Mesodermal cell (in vitro differentiated cells): ENCODE data around the gene RAB8B.
"Not testable (repeated sequence)": the region's sequence is repeated elsewhere in the genome, so short reads cannot be mapped to it uniquely, and the experiment has no call there.

Source experiments
- H3K27ac ChIP-seq: 2 replicates; pipeline ENCODE4 v1.7.0; 2013; ENCODE audit warnings: mild to moderate bottlenecking, low read depth, low read length, moderate library complexity; ENCODE audit not compliant: severe bottlenecking
- H3K36me3 ChIP-seq: 2 replicates; pipeline ENCODE4 v1.7.1; 2013; ENCODE audit warnings: mild to moderate bottlenecking, low read length, moderate library complexity; ENCODE audit not compliant: control insufficient read depth, insufficient read depth
- H3K4me1 ChIP-seq: one replicate; pipeline ENCODE4 v1.7.1; 2013; ENCODE audit warnings: mild to moderate bottlenecking, low read length; ENCODE audit not compliant: insufficient read depth, control insufficient read depth, poor library complexity, severe bottlenecking
- H3K4me3 ChIP-seq: 2 replicates; pipeline ENCODE4 v1.7.0; 2013; ENCODE audit warnings: low read length, control low read depth, mild to moderate bottlenecking; ENCODE audit not compliant: insufficient read depth, poor library complexity, severe bottlenecking; ENCODE audit errors: extremely low read depth
- H3K9me3 ChIP-seq: 2 replicates; pipeline ENCODE4 v1.7.1; 2013; ENCODE audit warnings: mild to moderate bottlenecking, low read length, moderate library complexity; ENCODE audit not compliant: control insufficient read depth
- WGBS, 2 experiments: methylation state at CpG; one replicate each; pipeline ENCODE4 v1.1.5; 2013; ENCODE audit warnings: missing lambda C conversion rate in 2 of 2; ENCODE audit not compliant: insufficient coverage in 2 of 2; 5-methylcytosine and 5-hydroxymethylcytosine counted together

The RAB8B gene

DNA sequence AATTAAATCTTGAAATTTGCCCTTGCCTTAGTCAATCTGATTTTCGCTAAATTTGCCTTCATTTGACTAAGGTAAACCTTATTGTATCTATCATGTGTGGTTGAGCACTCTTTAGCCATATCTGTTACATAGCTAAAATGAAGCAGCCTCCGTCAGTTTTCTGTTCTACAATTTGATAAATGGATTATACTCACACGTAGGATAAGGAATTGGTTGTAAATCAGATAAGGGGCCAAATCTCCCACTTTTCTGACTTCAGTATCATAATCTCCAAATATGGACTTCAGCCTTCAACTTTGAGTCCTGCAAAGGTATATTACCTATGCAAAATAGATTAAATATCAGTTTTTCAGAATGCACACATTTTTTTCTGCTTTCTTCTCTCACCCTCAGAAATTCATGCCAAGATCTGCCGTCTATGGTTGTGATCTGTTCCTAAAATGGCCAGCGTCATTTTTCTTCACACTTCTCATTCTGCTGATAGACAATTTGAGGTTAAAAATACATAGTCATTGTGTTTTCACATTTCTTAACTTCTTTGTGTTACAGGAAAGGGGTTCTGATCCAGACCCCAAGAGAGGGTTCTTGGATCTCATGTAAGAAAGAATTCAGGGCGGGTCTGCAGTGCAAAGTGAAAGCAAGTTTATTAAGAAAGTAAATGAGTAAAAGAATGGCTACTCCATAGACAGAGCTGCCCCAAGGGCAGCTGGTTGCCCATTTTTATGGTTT, 36.9 kb downstream of the RAB8B start:
- Histone ChIP-seq H3K4me3 (no peak overlapping the region), H3K36me3 (no peaks in the 10 kb centered on the region), H3K27ac (no peak overlapping the region), H3K4me1 (no peaks in the 10 kb centered on the region), H3K9me3 (no peaks in the 10 kb centered on the region)
- WGBS, 2 experiments = 100% methylated on average over 1 to 2 of the region's 6 CpGs

- Histone ChIP-seq H3K4me1 (no peaks in the 10 kb centered on the region), H3K4me3 (no peak overlapping the region), H3K9me3 (no peaks in the 10 kb centered on the region), H3K27ac (no peak overlapping the region), H3K36me3 (no peaks in the 10 kb centered on the region)
- 70 to 84% methylated on average over 3 of the region's 3 CpGs for WGBS, 2 experiments
These were observed 37.6 kb downstream of the RAB8B start for GRCh38 chr15:63226966-63227401.

DNA sequence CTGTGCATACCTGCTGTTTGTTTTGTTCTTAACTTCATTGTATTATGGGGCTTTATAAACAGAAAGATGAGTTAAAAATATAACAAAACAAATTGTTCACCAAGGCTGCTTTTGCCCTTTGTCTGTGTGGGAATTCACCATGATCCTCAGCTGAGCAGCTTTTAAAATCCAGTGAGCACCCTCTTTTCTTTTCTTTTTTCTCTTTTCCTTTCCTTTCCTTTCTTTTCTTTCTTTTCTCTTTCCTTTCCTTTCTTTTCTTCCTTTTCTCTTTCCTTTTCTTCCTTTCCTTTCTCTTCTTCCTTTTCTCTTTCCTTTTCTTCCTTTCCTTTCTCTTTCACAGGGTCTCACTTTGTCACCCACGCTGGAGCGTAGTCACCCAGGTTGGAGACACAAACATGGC, 38.3 kb downstream of the RAB8B start:
- Histone ChIP-seq H3K4me1 (no peaks in the 10 kb centered on the region), H3K9me3 (no peaks in the 10 kb centered on the region), H3K36me3 (no peaks in the 10 kb centered on the region), H3K27ac (no peak overlapping the region), H3K4me3 (no peak overlapping the region)
- WGBS, 2 experiments = 86 to 96% methylated on average over 2 of the region's 2 CpGs

GRCh38 chr15:63231206-63231605, 41.8 kb downstream of the RAB8B start:
- no peak overlapping the region for H3K27ac ChIP-seq
- H3K36me3 ChIP-seq = peaks cover 3% of the 10 kb centered on the region
- H3K4me3 ChIP-seq = no peak overlapping the region
- H3K4me1 ChIP-seq = no peaks in the 10 kb centered on the region
- H3K9me3 ChIP-seq = no peaks in the 10 kb centered on the region
- WGBS, 2 experiments = 93 to 100% methylated on average over 1 to 3 of the region's 3 CpGs

GRCh38 chr15:63231706-63232105, 42.3 kb downstream of the RAB8B start:
- Histone ChIP-seq H3K36me3 (peaks cover 3% of the 10 kb centered on the region), H3K4me3 (no peak overlapping the region), H3K9me3 (no peaks in the 10 kb centered on the region), H3K27ac (no peak overlapping the region), H3K4me1 (no peaks in the 10 kb centered on the region)
- 100% methylated on average over 1 of the region's 1 CpG; no CpG with 5 or more reads in 1 of the 2 experiments for WGBS, 2 experiments

GRCh38 chr15:63232405-63232804, 43.0 kb downstream of the RAB8B start:
- no peak overlapping the region for H3K4me3 ChIP-seq
- peaks cover 3% of the 10 kb centered on the region for H3K36me3 ChIP-seq
- H3K4me1 ChIP-seq = no peaks in the 10 kb centered on the region
- H3K27ac ChIP-seq = no peak overlapping the region
- H3K9me3 ChIP-seq = no peaks in the 10 kb centered on the region
- 88% methylated on average over 2 of the region's 4 CpGs; no CpG with 5 or more reads in 1 of the 2 experiments for WGBS, 2 experiments

- H3K4me3 ChIP-seq = no peak overlapping the region
- WGBS, 2 experiments = 100% methylated on average over 2 of the region's 5 CpGs; no CpG with 5 or more reads in 1 of the 2 experiments
- H3K4me1 ChIP-seq = no peaks in the 10 kb centered on the region
- H3K36me3 ChIP-seq = peaks cover 3% of the 10 kb centered on the region
- no peak overlapping the region for H3K27ac ChIP-seq
- no peaks in the 10 kb centered on the region for H3K9me3 ChIP-seq
These were observed 43.5 kb downstream of the RAB8B start for GRCh38 chr15:63232943-63233342.

GRCh38 chr15:63233667-63234423, 44.4 kb downstream of the RAB8B start:
- no peak overlapping the region for H3K27ac ChIP-seq
- 81% methylated on average over 2 of the region's 5 CpGs; no CpG with 5 or more reads in 1 of the 2 experiments for WGBS, 2 experiments
- H3K9me3 ChIP-seq = no peaks in the 10 kb centered on the region
- H3K4me1 ChIP-seq = no peaks in the 10 kb centered on the region
- peaks cover 3% of the 10 kb centered on the region for H3K36me3 ChIP-seq
- H3K4me3 ChIP-seq = no peak overlapping the region

DNA sequence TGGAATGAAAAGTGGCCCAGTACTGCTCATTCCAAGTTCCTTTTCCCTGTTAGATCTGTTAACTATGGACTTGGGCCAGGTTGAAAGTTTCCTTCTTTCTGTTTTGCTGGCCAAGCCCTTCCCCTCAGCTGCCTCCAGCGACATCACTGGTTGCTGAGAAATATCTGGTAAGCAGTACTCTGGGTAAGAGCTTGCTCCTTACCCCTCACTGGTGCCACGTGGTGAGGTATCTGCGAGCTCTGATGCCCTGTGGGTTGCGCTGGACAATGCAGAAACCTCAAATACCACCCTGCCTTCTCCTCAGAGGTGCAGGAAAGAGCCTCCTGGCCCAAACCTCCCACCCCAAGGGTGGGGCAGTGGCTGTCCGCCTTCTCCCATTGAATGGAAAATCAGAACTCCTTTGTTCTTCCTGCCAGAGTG, 45.1 kb downstream of the RAB8B start:
- Histone ChIP-seq H3K36me3 (peaks cover 3% of the 10 kb centered on the region), H3K9me3 (no peaks in the 10 kb centered on the region), H3K4me1 (no peaks in the 10 kb centered on the region), H3K27ac (no peak overlapping the region), H3K4me3 (no peak overlapping the region)
- 93 to 100% methylated on average over 1 to 4 of the region's 5 CpGs for WGBS, 2 experiments

GRCh38 chr15:63236272-63236671, 46.9 kb downstream of the RAB8B start:
- Histone ChIP-seq H3K9me3 (no peaks in the 10 kb centered on the region), H3K4me1 (no peaks in the 10 kb centered on the region), H3K36me3 (peaks cover 4% of the 10 kb centered on the region), H3K27ac (no peak overlapping the region), H3K4me3 (no peak overlapping the region)

GRCh38 chr15:63237086-63237485, 47.7 kb downstream of the RAB8B start:
- H3K9me3 ChIP-seq, H3K4me3 ChIP-seq, H3K4me1 ChIP-seq, H3K27ac ChIP-seq: not testable (repeated sequence)
- H3K36me3 ChIP-seq = peaks cover 11% of the 10 kb centered on the region
- WGBS, 2 experiments = no CpG with 5 or more reads among the region's 1 CpG
